GM12872 (cell line): ENCODE data around the gene NELFB.

Source experiments
- TF ChIP-seq, protein P1 (sequence below): IDR thresholded peaks from 3 replicates; pipeline ENCODE4 v1.5.1; 2011; ENCODE audit warnings: low read depth, mild to moderate bottlenecking, low read length, moderate library complexity; ENCODE audit not compliant: insufficient read depth

NELFB gene

DNA sequence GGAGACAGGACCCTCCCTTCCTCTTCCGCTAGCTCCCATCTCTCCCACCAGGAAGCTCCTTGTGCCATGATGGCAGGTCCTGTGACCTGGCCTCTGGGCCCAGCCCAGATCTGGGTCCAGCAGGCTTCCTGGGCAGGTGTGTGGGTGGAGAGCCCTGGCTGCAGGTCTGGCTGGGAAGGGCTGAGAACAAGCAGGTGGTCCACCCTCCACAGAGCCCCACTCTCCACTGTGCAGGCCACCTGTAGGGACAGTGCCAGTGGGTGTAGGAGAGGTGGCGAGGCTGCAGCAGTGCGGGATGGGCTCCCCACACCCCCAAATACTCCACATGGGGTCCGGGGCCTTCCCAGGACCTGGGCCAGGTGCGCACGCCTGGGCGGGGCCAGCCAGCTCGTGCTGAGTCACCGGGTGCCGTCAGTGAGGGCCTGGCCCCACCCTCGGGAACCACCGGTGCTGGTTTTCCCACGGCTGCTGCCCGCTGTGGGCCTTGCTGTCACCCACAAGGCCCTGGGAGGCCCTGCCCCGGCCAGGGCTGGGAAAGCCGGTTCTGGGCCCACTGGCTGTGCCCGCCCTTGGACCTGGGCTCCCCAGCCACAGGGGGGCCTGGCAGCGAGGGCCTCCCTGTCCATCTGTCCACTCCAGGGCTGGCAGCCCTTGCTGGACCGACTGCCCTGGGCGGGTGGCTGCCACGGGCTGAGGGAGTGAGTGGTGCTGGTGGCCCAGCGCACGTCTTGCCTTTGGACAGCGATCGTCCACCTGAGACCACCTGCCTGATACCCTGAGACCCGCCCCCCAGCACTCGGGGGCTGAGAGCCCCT, 56.3 kb downstream of the NELFB start:
- TF ChIP-seq, protein P1, sequence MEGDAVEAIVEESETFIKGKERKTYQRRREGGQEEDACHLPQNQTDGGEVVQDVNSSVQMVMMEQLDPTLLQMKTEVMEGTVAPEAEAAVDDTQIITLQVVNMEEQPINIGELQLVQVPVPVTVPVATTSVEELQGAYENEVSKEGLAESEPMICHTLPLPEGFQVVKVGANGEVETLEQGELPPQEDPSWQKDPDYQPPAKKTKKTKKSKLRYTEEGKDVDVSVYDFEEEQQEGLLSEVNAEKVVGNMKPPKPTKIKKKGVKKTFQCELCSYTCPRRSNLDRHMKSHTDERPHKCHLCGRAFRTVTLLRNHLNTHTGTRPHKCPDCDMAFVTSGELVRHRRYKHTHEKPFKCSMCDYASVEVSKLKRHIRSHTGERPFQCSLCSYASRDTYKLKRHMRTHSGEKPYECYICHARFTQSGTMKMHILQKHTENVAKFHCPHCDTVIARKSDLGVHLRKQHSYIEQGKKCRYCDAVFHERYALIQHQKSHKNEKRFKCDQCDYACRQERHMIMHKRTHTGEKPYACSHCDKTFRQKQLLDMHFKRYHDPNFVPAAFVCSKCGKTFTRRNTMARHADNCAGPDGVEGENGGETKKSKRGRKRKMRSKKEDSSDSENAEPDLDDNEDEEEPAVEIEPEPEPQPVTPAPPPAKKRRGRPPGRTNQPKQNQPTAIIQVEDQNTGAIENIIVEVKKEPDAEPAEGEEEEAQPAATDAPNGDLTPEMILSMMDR: no peak

DNA sequence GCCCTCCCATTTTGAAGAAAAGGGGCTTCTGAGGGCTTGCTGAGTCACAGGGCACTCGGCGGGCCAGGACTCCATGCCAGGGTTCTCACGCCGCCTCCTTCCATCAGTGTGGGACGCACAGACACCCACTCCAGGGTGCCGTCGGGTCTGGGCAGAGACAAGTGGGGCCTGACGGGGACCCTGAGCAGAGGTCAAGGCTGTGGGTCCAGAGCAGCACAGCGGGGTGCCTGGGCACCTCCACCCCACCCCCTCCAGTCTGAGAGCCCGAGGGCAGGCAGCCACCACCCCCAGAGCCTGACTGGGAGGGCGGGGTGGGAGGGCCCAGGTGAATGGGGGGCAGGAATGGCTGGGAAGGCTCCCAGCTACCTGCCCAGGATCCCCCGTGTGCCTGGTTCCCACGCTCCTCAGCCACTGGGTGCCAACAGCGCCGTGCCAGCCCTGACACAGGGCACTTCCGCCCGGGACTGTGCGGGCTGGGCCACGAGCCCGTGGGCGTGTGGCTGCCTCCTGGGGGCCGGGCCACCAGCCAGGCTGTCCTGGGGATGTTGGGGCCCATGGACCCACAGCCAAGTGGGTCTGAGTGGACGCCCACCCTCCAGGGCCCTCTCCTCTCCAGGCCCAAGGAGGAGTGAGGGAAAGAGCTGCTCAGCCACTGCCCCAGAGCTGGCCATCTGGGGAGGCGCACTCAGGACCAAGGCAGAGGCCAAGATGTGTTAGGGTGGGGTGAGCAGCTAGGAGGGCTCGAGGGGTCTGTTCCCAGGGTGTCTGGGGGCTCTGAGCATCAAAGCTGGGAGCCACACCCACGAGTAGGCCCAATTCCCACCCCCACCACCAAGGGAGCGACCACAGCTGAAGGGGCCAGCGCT, 57.1 kb downstream of the NELFB start:
- TF ChIP-seq, protein P1: no peak

DNA sequence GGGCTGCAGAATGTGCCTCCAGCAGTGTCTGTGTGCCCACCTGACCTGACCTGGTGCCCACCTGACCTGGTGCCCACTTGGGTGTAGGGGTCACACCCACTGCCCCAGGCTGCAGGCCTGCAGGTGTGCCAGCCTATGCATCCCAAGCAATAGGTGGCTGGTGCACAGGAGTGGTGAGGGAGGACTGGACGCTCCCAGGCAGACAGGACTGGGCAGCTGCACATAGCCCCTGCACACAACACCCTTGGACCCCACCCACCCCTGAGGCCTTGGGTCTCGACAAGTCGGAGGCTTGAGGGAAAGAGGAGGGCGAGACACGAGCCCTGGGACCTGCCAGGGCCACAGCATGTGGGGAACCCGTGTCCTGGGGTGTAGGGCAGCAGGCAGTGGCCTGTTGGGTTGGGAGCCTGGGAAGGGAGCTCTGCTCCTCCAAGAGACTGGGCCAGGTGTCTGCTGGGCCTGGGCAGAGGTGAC, 57.8 kb downstream of the NELFB start:
- TF ChIP-seq, protein P1: no peak

DNA sequence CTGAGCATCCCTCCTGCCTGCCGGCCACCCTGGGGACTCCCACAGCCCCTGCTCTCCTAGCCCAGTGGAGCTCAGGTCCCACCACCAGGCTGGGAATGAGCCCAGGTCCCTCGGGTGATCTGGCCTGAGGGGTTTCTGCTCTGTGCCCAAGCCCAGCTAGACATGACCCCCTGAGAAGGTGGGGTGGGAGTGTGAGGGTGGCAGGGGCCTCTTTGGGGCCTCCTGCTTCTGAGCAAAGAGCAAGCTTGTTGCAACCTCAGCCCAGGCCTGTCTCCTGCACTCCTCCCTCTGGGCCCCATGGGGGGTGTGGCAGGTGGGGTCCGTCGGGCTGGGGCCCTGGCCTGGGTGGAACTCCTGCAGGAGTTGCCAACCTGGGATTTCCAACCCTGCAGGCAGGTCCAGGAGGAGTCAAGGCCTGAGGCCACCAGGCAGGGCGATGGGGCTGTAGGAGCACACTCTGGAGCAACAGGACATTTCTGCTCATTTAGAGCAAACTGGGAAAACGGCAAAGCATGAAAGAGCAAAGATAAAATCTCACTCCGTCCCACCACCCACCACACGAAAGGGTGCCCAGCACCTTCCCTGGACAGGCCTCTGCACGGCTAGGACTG, 58.3 kb downstream of the NELFB start:
- TF ChIP-seq, protein P1: no peak

DNA sequence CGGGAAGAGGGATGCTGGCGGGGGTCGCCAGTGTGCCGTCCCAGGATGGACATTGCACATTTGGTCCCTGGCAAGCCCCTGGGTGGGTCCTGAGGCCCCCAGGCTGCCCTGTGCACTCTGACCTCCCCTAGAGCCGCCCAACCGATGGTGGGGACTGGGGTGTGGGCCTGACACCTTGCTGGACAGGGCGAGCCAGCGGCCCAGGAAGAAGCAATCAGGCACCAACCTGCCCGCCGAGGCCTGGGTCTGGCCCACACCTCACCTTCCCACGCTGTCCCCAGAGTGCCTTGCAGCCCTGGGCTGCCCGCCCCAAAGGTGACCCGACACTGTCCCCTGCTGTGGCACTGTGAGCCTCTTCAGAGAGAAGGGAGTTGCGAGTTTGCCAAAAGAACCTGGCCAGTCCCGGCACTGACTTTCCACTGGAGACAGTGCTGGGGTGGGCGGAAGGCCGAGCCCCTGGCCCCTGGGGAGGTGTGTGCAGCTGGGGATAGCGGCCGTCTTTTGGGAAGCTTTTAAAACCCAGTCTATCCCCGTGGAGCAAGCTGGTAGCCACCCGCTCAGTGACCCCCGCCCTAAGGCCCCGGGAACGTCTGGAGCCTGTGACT, 58.9 kb downstream of the NELFB start:
- TF ChIP-seq, protein P1: no peak

DNA sequence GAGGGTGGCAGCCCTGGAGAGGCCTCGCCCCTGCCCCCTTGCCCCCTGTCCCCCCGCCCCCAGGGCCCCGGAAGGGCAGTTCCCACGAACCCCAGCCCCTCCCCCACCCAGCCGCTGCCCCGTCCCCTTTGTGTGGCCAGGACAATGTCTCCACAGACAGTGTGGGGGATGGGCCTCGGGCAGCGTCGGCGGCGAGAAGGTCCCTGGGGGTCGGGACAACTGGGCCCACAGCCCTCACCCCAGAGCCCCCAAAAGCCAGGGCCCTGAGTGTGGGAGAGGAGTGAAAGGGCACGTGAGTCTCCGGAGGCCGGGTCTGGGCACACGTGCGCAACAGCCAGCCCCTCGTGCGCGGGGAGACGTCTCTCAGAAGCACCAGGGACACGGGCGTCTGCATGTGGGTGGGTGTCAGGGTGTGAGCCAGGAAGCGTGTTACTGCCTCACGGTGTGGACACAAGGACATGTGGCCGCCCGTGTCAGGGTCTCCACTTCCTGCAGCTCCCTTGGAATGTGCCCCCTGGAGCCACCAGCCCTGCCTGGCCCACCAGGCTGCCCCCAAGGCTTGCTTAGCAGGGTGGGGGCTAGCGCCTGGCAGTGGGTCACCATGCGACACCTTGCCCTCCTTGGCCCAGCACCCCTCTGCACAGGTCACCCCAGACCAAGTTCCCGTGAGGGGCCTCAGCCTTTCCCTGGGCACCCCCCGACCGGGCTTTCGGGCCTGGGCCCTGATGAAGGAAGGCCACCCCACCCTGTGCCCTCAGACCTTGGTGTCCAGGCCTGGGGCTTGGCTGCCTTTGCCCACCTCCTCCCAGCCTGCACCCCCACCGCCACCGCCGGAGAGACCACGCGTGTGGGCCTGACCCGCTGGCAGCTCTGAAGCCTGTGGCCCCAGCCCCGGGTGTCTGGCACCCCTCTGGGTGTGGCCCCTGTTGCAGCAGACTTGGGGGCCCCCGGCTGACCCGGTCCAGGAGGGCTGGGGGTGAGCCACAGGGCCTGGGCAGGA, 59.7 kb downstream of the NELFB start:
- TF ChIP-seq, protein P1: no peak
